HCT116 (cell line): ENCODE results near the gene SRP68. TPM values are rescaled to one million over a fixed set of nuclear protein-coding genes. Genes with fewer than 3 reads are reported as not detected.
"Not testable (repeated sequence)": the region's sequence is repeated elsewhere in the genome, so short reads cannot be mapped to it uniquely, and the experiment has no call there.

Experiments
- ATAC-seq: fragments of 200-7000 bp; cut with Tn5 transposase; 2 replicates; pipeline ENCODE4 v1.9.1; 2020; ENCODE audit warnings: mild to moderate bottlenecking, moderate library complexity
- BruUV-seq: library from RNA; stranded (reverse); fragments of 400-500 nt; replicated peaks from 2 replicates; lab custom pipeline; 2021; lab: Mats Ljungman, UMichigan
- CTCF ChIA-PET: fragments of 300-600 bp; sonication (Branson Sonifier 250); formaldehyde crosslinking; loops from one replicate; lab custom pipeline; 2021; ENCODE audit warnings: antibody characterized with exemption; lab: Charles Lee
- POLR2A ChIA-PET: fragments of 300-600, 350-600 bp; sonication (Branson Sonifier 250); formaldehyde crosslinking; loops from one replicate; lab custom pipeline; 2021; ENCODE audit warnings: antibody characterized with exemption; lab: Charles Lee
- RAD21 ChIA-PET, 2 experiments: fragments of 300-600 bp; sonication (Branson Sonifier 250); formaldehyde crosslinking; loops; one replicate each; lab custom pipeline; 2023; ENCODE audit warnings: low total read pairs in 2 of 2; ENCODE audit not compliant: uncharacterized antibody in 2 of 2, unreplicated experiment in 2 of 2, low non-redundant PET in 1 of 2; lab: Charles Lee
- DNase-seq: peaks from one replicate; pipeline ENCODE4 v3.0.0-alpha.2; 2010; ENCODE audit warnings: low read depth, low spot score
- H2AFZ ChIP-seq: fragments of 200-600 bp; shearing (Covaris generic), sonication (generic); 2 replicates; pipeline ENCODE4 v1.6.1; 2017; ENCODE audit warnings: low read depth, mixed run types, mixed read lengths, antibody characterized with exemption, low read length; ENCODE audit not compliant: poor library complexity, severe bottlenecking
- H3K27ac ChIP-seq: 2 replicates; pipeline ENCODE4 v1.5.1; 2012; ENCODE audit warnings: low read depth, low read length
- H3K27me3 ChIP-seq: fragments of 200-600 bp; sonication (generic); 2 replicates; pipeline ENCODE4 v1.6.1; 2016; ENCODE audit warnings: mixed run types, low read length, mixed read lengths; ENCODE audit not compliant: insufficient read depth
- H3K36me3 ChIP-seq, 2 experiments: fragments of 200-500 bp in 1 of 2; fragments of 200-600 bp in 1 of 2; sonication (Bioruptor generic) in 1 of 2; sonication (generic) in 1 of 2; 2 replicates each; pipeline versions ENCODE4 v1.5.1 to v1.6.1; 2014 to 2016; ENCODE audit warnings: low read length in 2 of 2, inconsistent platforms in 1 of 2, mixed read lengths in 1 of 2, mixed run types in 1 of 2; ENCODE audit not compliant: insufficient read depth in 2 of 2, control insufficient read depth in 1 of 2
- H3K4me1 ChIP-seq, 2 experiments: fragments of 200-600 bp in 1 of 2; sonication (generic) in 1 of 2; 2 replicates each; pipeline versions ENCODE4 v1.5.1 to v1.6.1; 2012 to 2017; ENCODE audit warnings: low read length in 2 of 2, inconsistent platforms in 1 of 2, mild to moderate bottlenecking in 1 of 2, mixed read lengths in 1 of 2, mixed run types in 1 of 2, moderate library complexity in 1 of 2; ENCODE audit not compliant: insufficient read depth in 2 of 2, control insufficient read depth in 1 of 2
- H3K4me2 ChIP-seq: fragments of 200-600 bp; sonication (generic); 2 replicates; pipeline ENCODE4 v1.6.1; 2017; ENCODE audit warnings: mixed run types, low read length, mixed read lengths
- H3K4me3 ChIP-seq, 2 experiments: fragments of 200-600 bp in 1 of 2; sonication (generic) in 1 of 2; replicated peaks in 1 of 2; 2 replicates each; pipeline ENCODE4 v1.5.1; 2011 to 2016; ENCODE audit warnings: low read length in 2 of 2, control low read depth in 1 of 2, low read depth in 1 of 2, mild to moderate bottlenecking in 1 of 2, mixed read lengths in 1 of 2, mixed run types in 1 of 2
- H3K79me2 ChIP-seq: fragments of 200-600 bp; sonication (generic); 2 replicates; pipeline ENCODE4 v1.6.1; 2017; ENCODE audit warnings: mild to moderate bottlenecking, mixed run types, low read length, moderate library complexity, mixed read lengths; ENCODE audit not compliant: insufficient read depth
- H3K9ac ChIP-seq: fragments of 200-600 bp; sonication (generic); 2 replicates; pipeline ENCODE4 v1.6.1; 2016; ENCODE audit warnings: low read length, mixed read lengths
- H3K9me2 ChIP-seq: fragments of 200-600 bp; sonication (generic), shearing (Covaris generic); 2 replicates; pipeline ENCODE4 v1.6.1; 2017; ENCODE audit warnings: mixed run types, mild to moderate bottlenecking, moderate library complexity; ENCODE audit not compliant: insufficient read depth
- H3K9me3 ChIP-seq, 2 experiments: fragments of 200-500 bp in 1 of 2; fragments of 200-600 bp in 1 of 2; sonication (Bioruptor generic) in 1 of 2; sonication (generic) in 1 of 2; 2 replicates each; pipeline ENCODE4 v1.6.1; 2014 to 2017; ENCODE audit warnings: low read length in 2 of 2, mixed read lengths in 2 of 2, inconsistent platforms in 1 of 2, low read depth in 1 of 2, mild to moderate bottlenecking in 1 of 2, mixed run types in 1 of 2, moderate library complexity in 1 of 2; ENCODE audit not compliant: control insufficient read depth in 1 of 2, insufficient read depth in 1 of 2
- H4K20me1 ChIP-seq: fragments of 200-600 bp; sonication (generic), shearing (Covaris generic); 2 replicates; pipeline ENCODE4 v1.6.1; 2017; ENCODE audit warnings: mixed run types, mild to moderate bottlenecking, moderate library complexity; ENCODE audit not compliant: insufficient read depth
- CEBPB ChIP-seq: IDR thresholded peaks from 2 replicates; pipeline ENCODE4 v1.6.1; 2012; ENCODE audit warnings: low read depth
- JUND ChIP-seq: IDR thresholded peaks from 2 replicates; pipeline ENCODE4 v1.6.1; 2012
- SP1 ChIP-seq: IDR thresholded peaks from 2 replicates; pipeline ENCODE4 v1.6.1; 2012; ENCODE audit warnings: low read depth
- intact Hi-C: fragments of 100-400 bp; cut with micrococcal nuclease; formaldehyde crosslinking; loops from 2 replicates; pipeline ENCODE4 v1.10.0; 2022
- total RNA-seq: library from RNA; stranded (reverse); gene quantifications from one replicate; pipeline ENCODE4 v1.2.1, GENCODE V29; 2021; ENCODE audit not compliant: unreplicated experiment

Gene SRP68
- total RNA-seq, 1 experiment from 2014 or later, result 152 TPM

DNA sequence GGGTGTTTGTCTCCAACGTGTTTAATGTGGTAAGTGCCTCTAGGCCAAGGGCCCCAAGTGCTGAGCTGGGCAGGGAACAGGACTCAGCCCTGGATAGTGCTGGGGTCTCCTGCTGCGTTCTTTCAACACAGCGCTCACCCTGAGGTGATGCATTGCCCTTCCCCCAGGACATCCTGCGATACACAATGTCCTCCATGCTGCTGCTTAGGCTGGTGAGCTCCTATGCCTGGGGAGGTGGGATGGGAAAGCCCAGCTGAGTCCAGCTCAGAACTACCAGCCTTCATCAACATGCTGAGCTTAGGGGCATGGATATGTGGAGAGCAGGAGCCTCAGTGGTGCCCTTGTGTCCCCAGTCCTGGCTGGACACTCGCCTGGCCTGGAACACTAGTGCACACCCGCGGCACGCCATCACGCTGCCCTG is 7.2 kb upstream of the SRP68 start:
- TF ChIP-seq SP1, result no peak
- TF ChIP-seq JUND, result peak; percentile 31; the same call in 1 of the 2 replicates
- ChIA-PET RAD21 (no interaction called here), POLR2A (interaction anchor here (1.2 kb wide), 1 partner anchor 26 kb away, joined by 3 read pairs; no protein-coding TSS in a partner anchor), CTCF (no interaction called here)
- no peaks in the 10 kb centered on the region for H3K79me2 ChIP-seq
- no peaks in the 10 kb centered on the region for H3K9me3 ChIP-seq
- H3K27me3 ChIP-seq, result peaks cover 8% of the 10 kb centered on the region; the same call in 1 of the 2 replicates
- no peak for DNase-seq
- intact Hi-C loops, result no loop called here
- H2AFZ ChIP-seq, result no peak overlapping the region
- H3K4me3 ChIP-seq, result no peak overlapping the region
- H3K4me2 ChIP-seq, result no peak overlapping the region
- no peak overlapping the region for H3K27ac ChIP-seq
- BruUV-seq, result no TSS peak
- H3K36me3 ChIP-seq, result peaks cover 12 to 15% of the 10 kb centered on the region in 2 experiments; a peak in 3 of 4 replicates
- H3K9ac ChIP-seq, result no peak overlapping the region
- no peaks in the 10 kb centered on the region for H4K20me1 ChIP-seq
- ATAC-seq, result peak; percentile 18
- no peaks in the 10 kb centered on the region for H3K9me2 ChIP-seq
- no peaks in the 10 kb centered on the region for H3K4me1 ChIP-seq

DNA sequence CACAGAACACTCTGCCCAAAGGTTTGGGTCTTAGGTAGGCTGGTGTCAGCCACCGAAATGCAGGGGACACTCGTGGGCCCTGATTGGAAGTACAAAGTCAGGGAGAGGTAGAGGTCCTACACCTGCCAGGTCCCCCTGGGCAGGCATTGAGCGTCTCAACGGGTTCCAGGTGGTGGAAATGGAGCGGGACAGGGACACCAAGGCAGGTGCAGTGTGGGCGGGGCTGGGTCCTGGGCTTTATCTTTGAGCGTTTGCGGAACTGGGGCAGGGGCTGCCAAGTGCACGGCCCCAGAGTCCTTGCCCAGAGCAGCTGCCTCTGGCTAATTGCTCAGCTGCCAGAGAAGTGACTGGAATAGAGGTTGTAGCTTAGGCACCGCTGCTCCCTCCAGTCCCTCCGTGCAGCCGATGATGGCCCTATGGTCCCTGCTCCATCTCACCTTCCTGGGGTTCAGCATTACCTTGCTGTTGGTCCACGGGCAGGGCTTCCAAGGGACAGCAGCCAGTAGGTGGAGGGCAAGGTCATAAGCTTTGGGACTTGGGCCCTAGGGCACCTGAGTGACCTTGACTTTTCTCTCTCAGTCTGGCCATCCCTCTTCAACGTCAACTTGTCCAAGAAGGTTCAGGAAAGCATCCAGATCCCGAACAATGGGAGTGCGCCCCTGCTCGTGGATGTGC is 6.7 kb upstream of the SRP68 start, which contains the start of gene ZACN:
Gene ZACN (plus strand): TSS at position 323 of the 675 bp plus-strand sequence. CDS start 83 bp downstream, at position 406.
- RAD21 ChIA-PET, result no interaction called here
- Histone ChIP-seq H4K20me1 (no peaks in the 10 kb centered on the region), H3K4me3 (no peak within 1 kb of the TSS), H3K27ac (no peak within 1 kb of the TSS), H2AFZ (no peak within 1 kb of the TSS), H3K4me2 (no peak within 1 kb of the TSS), H3K9me2 (no peaks in the 10 kb centered on the region), H3K36me3 (peaks cover 7 to 10% of the 10 kb centered on the region in 2 experiments; a peak in 2 of 4 replicates), H3K27me3 (peaks cover 8% of the 10 kb centered on the region; the same call in 1 of the 2 replicates), H3K9me3 (no peaks in the 10 kb centered on the region), H3K4me1 (no peaks in the 10 kb centered on the region), H3K79me2 (no peaks in the 10 kb centered on the region), H3K9ac (no peak within 1 kb of the TSS)
- BruUV-seq, result no TSS peak
- ATAC-seq (no peak), DNase-seq (no peak)
- intact Hi-C loops, result no loop called here
- no peak for TF ChIP-seq CEBPB
- POLR2A ChIA-PET, result interaction anchor here (1.2 kb wide), 1 partner anchor 26 kb away, joined by 3 read pairs; no protein-coding TSS in a partner anchor
- CTCF ChIA-PET, result no interaction called here

DNA sequence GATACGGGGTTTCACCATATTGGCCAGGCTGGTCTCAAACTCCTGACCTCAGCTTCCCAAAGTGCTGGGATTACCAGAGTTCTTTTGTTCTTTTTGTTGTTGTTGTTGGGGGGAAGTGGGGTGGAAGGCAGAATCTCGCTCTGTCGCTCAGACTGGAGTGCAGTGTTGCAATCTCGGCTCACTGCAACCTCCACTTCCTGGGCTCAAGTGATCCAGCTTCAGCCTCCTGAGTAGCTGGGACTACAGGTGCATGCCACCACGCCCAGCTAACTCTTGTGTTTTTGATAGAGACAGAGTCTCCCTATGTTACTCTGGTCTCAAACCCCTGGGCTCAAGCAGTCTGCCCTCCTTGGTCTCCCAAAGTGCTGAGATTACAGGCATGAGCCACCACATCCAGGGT is 6.1 kb upstream of the SRP68 start:
- H2AFZ ChIP-seq, POLR2A ChIA-PET, H3K4me3 ChIP-seq, H3K9me3 ChIP-seq, H3K79me2 ChIP-seq, RAD21 ChIA-PET, H3K4me1 ChIP-seq, H3K9ac ChIP-seq, H3K9me2 ChIP-seq, H3K4me2 ChIP-seq, H3K36me3 ChIP-seq, H4K20me1 ChIP-seq, ATAC-seq, H3K27me3 ChIP-seq, BruUV-seq, intact Hi-C loops, H3K27ac ChIP-seq, DNase-seq, CTCF ChIA-PET: not testable (repeated sequence)
